Neural cell (in vitro differentiated cells): ENCODE data around the gene DNAJC7. TPM values are rescaled to one million over a fixed set of nuclear protein-coding genes. Genes with fewer than 3 reads are reported as not detected.
"Not testable (repeated sequence)": the region's sequence is repeated elsewhere in the genome, so short reads cannot be mapped to it uniquely, and the experiment has no call there.

Experiments
- H2AFZ ChIP-seq: fragments of 200-600, 300-800 bp; sonication (generic), shearing (Covaris generic); 2 replicates; pipeline ENCODE4 v1.6.0; 2014; ENCODE audit warnings: low read depth, mild to moderate bottlenecking, antibody characterized with exemption, low read length, moderate library complexity
- H3F3A ChIP-seq: fragments of 200-600 bp; shearing (Covaris generic); 2 replicates; pipeline ENCODE4 v1.6.1; 2016; ENCODE audit warnings: mild to moderate bottlenecking, moderate library complexity, mixed read lengths, antibody characterized with exemption, low read length; ENCODE audit not compliant: insufficient read depth, poor library complexity, severe bottlenecking
- H3K27ac ChIP-seq: fragments of 200-600, 300-800 bp; sonication (generic), shearing (Covaris generic); 2 replicates; pipeline ENCODE4 v1.5.1; 2014; ENCODE audit warnings: mild to moderate bottlenecking, low read length, moderate library complexity
- H3K27me3 ChIP-seq: fragments of 300-800, 200-600 bp; sonication (generic), shearing (Covaris generic); 2 replicates; pipeline ENCODE4 v1.6.0; 2014; ENCODE audit warnings: mild to moderate bottlenecking, low read depth, low read length, moderate library complexity; ENCODE audit not compliant: insufficient read depth
- H3K36me3 ChIP-seq: fragments of 300-800, 200-600 bp; sonication (generic), shearing (Covaris generic); 2 replicates; pipeline ENCODE4 v1.5.1; 2014; ENCODE audit warnings: mild to moderate bottlenecking, antibody characterized with exemption, low read length, moderate library complexity; ENCODE audit not compliant: insufficient read depth
- H3K4me2 ChIP-seq: fragments of 300-800, 200-600 bp; sonication (generic), shearing (Covaris generic); 2 replicates; pipeline ENCODE4 v1.6.0; 2014; ENCODE audit warnings: mild to moderate bottlenecking, low read length
- H3K4me3 ChIP-seq: fragments of 300-800, 200-600 bp; sonication (generic), shearing (Covaris generic); 2 replicates; pipeline ENCODE4 v1.5.1; 2014; ENCODE audit warnings: mild to moderate bottlenecking, low read length, moderate library complexity
- H3K79me2 ChIP-seq: fragments of 200-600 bp; shearing (Covaris generic); replicated peaks from 2 replicates; pipeline ENCODE4 v1.6.0; 2014; ENCODE audit warnings: mild to moderate bottlenecking, low read length, moderate library complexity; ENCODE audit not compliant: insufficient read depth
- H3K9ac ChIP-seq: fragments of 300-800, 200-600 bp; sonication (generic), shearing (Covaris generic); 2 replicates; pipeline ENCODE4 v1.6.1; 2016; ENCODE audit warnings: mild to moderate bottlenecking, low read length, mixed read lengths
- H3K9me2 ChIP-seq: fragments of 200-600 bp; shearing (Covaris generic); 2 replicates; pipeline ENCODE4 v1.6.1; 2016; ENCODE audit warnings: mild to moderate bottlenecking, low read length, mixed read lengths; ENCODE audit not compliant: insufficient read depth
- H3K9me3 ChIP-seq: fragments of 200-600, 300-800 bp; sonication (generic), shearing (Covaris generic); 2 replicates; pipeline ENCODE4 v1.6.1; 2016; ENCODE audit warnings: mild to moderate bottlenecking, mixed run types, low read length, moderate library complexity, mixed read lengths
- H4K20me1 ChIP-seq: fragments of 200-600 bp; shearing (Covaris generic); 2 replicates; pipeline ENCODE4 v1.6.1; 2016; ENCODE audit warnings: mild to moderate bottlenecking, mixed run types; ENCODE audit not compliant: insufficient read depth
- EP300 ChIP-seq: fragments of 450-650 bp; conservative IDR thresholded peaks from 2 replicates; pipeline ENCODE4 v1.6.1; 2014; ENCODE audit warnings: antibody characterized with exemption, mild to moderate bottlenecking, moderate library complexity; ENCODE audit not compliant: poor library complexity, severe bottlenecking
- EZH2 ChIP-seq: fragments of 200-600, 300-800 bp; shearing (Covaris generic), sonication (generic); IDR thresholded peaks from 2 replicates; pipeline ENCODE4 v1.6.1; 2014; ENCODE audit warnings: antibody characterized with exemption, low read length, borderline replicate concordance, mild to moderate bottlenecking; ENCODE audit not compliant: insufficient read depth, poor library complexity, severe bottlenecking
- MXI1 ChIP-seq: fragments of 450-650 bp; conservative IDR thresholded peaks from 2 replicates; pipeline ENCODE4 v1.6.1; 2014; ENCODE audit warnings: antibody characterized with exemption, mild to moderate bottlenecking; ENCODE audit not compliant: poor library complexity, severe bottlenecking
- POLR2AphosphoS5 ChIP-seq: IDR thresholded peaks from 2 replicates; pipeline ENCODE4 v1.6.1; 2012
- RAD21 ChIP-seq: fragments of 450-650 bp; conservative IDR thresholded peaks from 2 replicates; pipeline ENCODE4 v1.6.1; 2014; ENCODE audit warnings: antibody characterized with exemption, mild to moderate bottlenecking, moderate library complexity
- SMC3 ChIP-seq: fragments of 450-650 bp; conservative IDR thresholded peaks from 2 replicates; pipeline ENCODE4 v1.6.1; 2014; ENCODE audit warnings: antibody characterized with exemption, mild to moderate bottlenecking, moderate library complexity; ENCODE audit not compliant: poor library complexity
- TAF1 ChIP-seq: IDR thresholded peaks from 2 replicates; pipeline ENCODE4 v1.6.1; 2012; ENCODE audit warnings: low read depth
- polyA plus RNA-seq: library from polyadenylated mRNA; depleted of rRNA; stranded (reverse); fragments of >200 nt; gene quantifications from 2 replicates; pipeline ENCODE4 v1.2.3, GENCODE V29; 2014
- TF ChIP-seq, protein P1 (sequence below): fragments of 450-650 bp; IDR thresholded peaks from 2 replicates; pipeline ENCODE4 v1.5.1; 2014; ENCODE audit warnings: antibody characterized with exemption, mild to moderate bottlenecking, moderate library complexity; ENCODE audit not compliant: poor library complexity, severe bottlenecking
- TF ChIP-seq, protein P2 (sequence below): IDR thresholded peaks from 2 replicates; pipeline ENCODE4 v1.6.1; 2012; ENCODE audit warnings: borderline replicate concordance

DNAJC7 gene
- polyA plus RNA-seq, 1 donor from 2014 or later, result 126 TPM

DNA sequence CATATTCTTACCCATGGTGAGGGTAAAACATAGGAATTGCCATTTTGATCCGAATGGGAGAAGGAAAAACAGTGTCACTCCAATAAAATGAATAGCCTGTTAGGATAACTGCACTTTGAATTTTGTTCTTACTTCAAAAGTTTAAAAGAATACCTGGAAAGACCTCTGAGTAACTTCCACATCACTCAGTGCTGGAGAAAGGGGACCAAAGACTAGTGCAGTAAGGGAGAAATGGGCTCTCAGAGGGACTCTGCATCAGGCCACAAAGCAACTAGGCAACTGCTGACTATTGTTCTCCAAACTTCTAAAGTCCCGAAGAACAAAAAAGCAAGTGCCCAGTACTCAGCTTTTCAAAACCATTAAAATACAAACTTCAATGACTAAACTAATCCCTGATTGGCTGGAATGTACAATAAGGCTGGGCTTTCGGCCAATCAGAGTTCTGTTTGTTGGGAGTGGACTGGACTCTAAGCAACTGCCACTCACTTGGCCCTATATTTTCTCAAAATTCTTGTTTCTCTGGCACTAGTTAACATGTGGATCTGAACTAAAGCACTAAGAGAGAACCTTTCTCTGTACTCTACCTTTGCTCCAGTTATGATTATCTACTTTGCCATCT, 6.2 kb downstream of the DNAJC7 start:
- H3K27ac ChIP-seq, result no peak overlapping the region

DNA sequence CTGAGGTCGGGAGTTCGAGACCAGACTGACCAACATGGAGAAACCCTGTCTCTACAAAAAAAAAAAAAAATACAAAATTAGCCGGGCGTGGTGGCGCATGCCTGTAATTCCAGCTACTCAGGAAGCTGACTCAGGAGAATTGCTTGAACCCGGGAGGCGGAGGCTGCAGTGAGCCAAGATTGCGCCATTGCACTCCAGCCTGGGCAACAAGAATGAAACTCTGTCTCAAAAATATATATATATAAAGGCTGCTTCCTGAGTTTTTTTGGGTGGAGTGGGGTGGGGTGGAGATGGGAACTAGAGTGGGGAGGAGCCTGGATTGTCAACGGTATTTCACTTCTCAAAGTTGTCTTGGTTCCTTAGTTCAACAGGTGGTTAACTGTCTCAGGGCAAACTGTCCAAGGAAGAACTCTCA, 7.0 kb downstream of the DNAJC7 start:
- H3K9me3 ChIP-seq, H3F3A ChIP-seq, H3K27me3 ChIP-seq, H3K4me2 ChIP-seq, H3K9ac ChIP-seq, H2AFZ ChIP-seq, H3K27ac ChIP-seq, H3K4me3 ChIP-seq, H3K9me2 ChIP-seq, H3K36me3 ChIP-seq, H4K20me1 ChIP-seq: not testable (repeated sequence)
- H3K79me2 ChIP-seq, result peaks cover 65% of the 10 kb centered on the region

More for the DNA sequence above, 6.2 kb downstream of the DNAJC7 start:
- Histone ChIP-seq H3K4me2 (no peak overlapping the region), H3K4me3 (no peak overlapping the region), H2AFZ (no peak overlapping the region), H3K79me2 (peaks cover 73% of the 10 kb centered on the region), H3F3A (no peaks in the 10 kb centered on the region), H3K36me3 (no peaks in the 10 kb centered on the region), H3K9me2 (no peaks in the 10 kb centered on the region), H3K27me3 (no peaks in the 10 kb centered on the region), H4K20me1 (no peaks in the 10 kb centered on the region), H3K9ac (no peak overlapping the region), H3K9me3 (no peaks in the 10 kb centered on the region)
- no peak for TF ChIP-seq POLR2AphosphoS5
- TF ChIP-seq TAF1, result no peak
- TF ChIP-seq, protein P1, sequence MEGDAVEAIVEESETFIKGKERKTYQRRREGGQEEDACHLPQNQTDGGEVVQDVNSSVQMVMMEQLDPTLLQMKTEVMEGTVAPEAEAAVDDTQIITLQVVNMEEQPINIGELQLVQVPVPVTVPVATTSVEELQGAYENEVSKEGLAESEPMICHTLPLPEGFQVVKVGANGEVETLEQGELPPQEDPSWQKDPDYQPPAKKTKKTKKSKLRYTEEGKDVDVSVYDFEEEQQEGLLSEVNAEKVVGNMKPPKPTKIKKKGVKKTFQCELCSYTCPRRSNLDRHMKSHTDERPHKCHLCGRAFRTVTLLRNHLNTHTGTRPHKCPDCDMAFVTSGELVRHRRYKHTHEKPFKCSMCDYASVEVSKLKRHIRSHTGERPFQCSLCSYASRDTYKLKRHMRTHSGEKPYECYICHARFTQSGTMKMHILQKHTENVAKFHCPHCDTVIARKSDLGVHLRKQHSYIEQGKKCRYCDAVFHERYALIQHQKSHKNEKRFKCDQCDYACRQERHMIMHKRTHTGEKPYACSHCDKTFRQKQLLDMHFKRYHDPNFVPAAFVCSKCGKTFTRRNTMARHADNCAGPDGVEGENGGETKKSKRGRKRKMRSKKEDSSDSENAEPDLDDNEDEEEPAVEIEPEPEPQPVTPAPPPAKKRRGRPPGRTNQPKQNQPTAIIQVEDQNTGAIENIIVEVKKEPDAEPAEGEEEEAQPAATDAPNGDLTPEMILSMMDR, result no peak
- TF ChIP-seq SMC3, result no peak
- TF ChIP-seq, protein P2, sequence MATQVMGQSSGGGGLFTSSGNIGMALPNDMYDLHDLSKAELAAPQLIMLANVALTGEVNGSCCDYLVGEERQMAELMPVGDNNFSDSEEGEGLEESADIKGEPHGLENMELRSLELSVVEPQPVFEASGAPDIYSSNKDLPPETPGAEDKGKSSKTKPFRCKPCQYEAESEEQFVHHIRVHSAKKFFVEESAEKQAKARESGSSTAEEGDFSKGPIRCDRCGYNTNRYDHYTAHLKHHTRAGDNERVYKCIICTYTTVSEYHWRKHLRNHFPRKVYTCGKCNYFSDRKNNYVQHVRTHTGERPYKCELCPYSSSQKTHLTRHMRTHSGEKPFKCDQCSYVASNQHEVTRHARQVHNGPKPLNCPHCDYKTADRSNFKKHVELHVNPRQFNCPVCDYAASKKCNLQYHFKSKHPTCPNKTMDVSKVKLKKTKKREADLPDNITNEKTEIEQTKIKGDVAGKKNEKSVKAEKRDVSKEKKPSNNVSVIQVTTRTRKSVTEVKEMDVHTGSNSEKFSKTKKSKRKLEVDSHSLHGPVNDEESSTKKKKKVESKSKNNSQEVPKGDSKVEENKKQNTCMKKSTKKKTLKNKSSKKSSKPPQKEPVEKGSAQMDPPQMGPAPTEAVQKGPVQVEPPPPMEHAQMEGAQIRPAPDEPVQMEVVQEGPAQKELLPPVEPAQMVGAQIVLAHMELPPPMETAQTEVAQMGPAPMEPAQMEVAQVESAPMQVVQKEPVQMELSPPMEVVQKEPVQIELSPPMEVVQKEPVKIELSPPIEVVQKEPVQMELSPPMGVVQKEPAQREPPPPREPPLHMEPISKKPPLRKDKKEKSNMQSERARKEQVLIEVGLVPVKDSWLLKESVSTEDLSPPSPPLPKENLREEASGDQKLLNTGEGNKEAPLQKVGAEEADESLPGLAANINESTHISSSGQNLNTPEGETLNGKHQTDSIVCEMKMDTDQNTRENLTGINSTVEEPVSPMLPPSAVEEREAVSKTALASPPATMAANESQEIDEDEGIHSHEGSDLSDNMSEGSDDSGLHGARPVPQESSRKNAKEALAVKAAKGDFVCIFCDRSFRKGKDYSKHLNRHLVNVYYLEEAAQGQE, result no peak
- TF ChIP-seq EZH2, result no peak
- TF ChIP-seq EP300, result no peak
- no peak for TF ChIP-seq RAD21
- TF ChIP-seq MXI1, result no peak
